GM21360 (cell line): Measurements from ENCODE around the gene HRH3.

Source experiments
- ATAC-seq: cut with Tn5 transposase; IDR thresholded peaks from one replicate; pipeline ENCODE4 v1.9.1; 2021; ENCODE audit warnings: mild to moderate bottlenecking, moderate library complexity; ENCODE audit not compliant: unreplicated experiment

Gene HRH3

GRCh38 chr20:62230696-62231095, 10.6 kb upstream of the HRH3 start:
- no peak for ATAC-seq

- no peak for ATAC-seq
Observed at GRCh38 chr20:62230276-62230675, 10.2 kb upstream of the HRH3 start.

GRCh38 chr20:62229667-62230066, 9.6 kb upstream of the HRH3 start:
- ATAC-seq = no peak

GRCh38 chr20:62228982-62229545, 9.0 kb upstream of the HRH3 start:
- no peak for ATAC-seq

- ATAC-seq = no peak
Observed at GRCh38 chr20:62227977-62228958, 8.2 kb upstream of the HRH3 start.

GRCh38 chr20:62227591-62227976, 7.5 kb upstream of the HRH3 start:
- no peak for ATAC-seq

- ATAC-seq = no peak
Observed at GRCh38 chr20:62226707-62227590, 6.9 kb upstream of the HRH3 start.

- ATAC-seq = no peak
Observed at GRCh38 chr20:62225820-62226635, 6.0 kb upstream of the HRH3 start.

GRCh38 chr20:62225026-62225425, 4.9 kb upstream of the HRH3 start:
- no peak for ATAC-seq

- no peak for ATAC-seq
Observed at GRCh38 chr20:62224113-62224855, 4.2 kb upstream of the HRH3 start.

- no peak for ATAC-seq
Observed at GRCh38 chr20:62223571-62223970, 3.5 kb upstream of the HRH3 start.

- no peak for ATAC-seq
Observed at GRCh38 chr20:62222972-62223371, 2.9 kb upstream of the HRH3 start.

- no peak for ATAC-seq
Observed at GRCh38 chr20:62222266-62222850, 2.3 kb upstream of the HRH3 start.

GRCh38 chr20:62220666-62221568, 839 bp upstream of the HRH3 start:
- no peak for ATAC-seq

GRCh38 chr20:62219101-62219991, 732 bp downstream of the HRH3 start:
- no peak for ATAC-seq

GRCh38 chr20:62217913-62218773, 1.9 kb downstream of the HRH3 start:
- ATAC-seq = no peak
